DOHH2 (cell line): ENCODE results near the gene PACSIN1.

Source experiments
- H3F3A ChIP-seq: fragments of 200-600 bp; sonication (generic), shearing (Covaris generic); 2 replicates; pipeline ENCODE4 v1.6.0; 2016; ENCODE audit warnings: antibody characterized with exemption, mild to moderate bottlenecking; ENCODE audit not compliant: control insufficient read depth, insufficient read depth
- H3K27ac ChIP-seq: fragments of 200-600 bp; sonication (generic); 2 replicates; pipeline ENCODE4 v1.5.1; 2014; ENCODE audit warnings: low read depth, mild to moderate bottlenecking, low read length, moderate library complexity
- H3K27me3 ChIP-seq: fragments of 200-600 bp; sonication (generic); 2 replicates; pipeline ENCODE4 v1.6.1; 2014; ENCODE audit warnings: mild to moderate bottlenecking, low read length, mixed read lengths; ENCODE audit not compliant: control insufficient read depth
- H3K36me3 ChIP-seq: fragments of 200-600 bp; sonication (generic); 2 replicates; pipeline ENCODE4 v1.6.1; 2014; ENCODE audit warnings: mild to moderate bottlenecking, low read length, moderate library complexity, mixed read lengths; ENCODE audit not compliant: control insufficient read depth
- H3K4me1 ChIP-seq: fragments of 200-600 bp; sonication (generic); 2 replicates; pipeline ENCODE4 v1.6.1; 2014; ENCODE audit warnings: mild to moderate bottlenecking, low read length, mixed read lengths; ENCODE audit not compliant: control insufficient read depth
- H3K4me2 ChIP-seq: fragments of 200-600 bp; sonication (generic); 2 replicates; pipeline ENCODE4 v1.6.0; 2014; ENCODE audit warnings: mild to moderate bottlenecking, low read length, moderate library complexity
- H3K4me3 ChIP-seq: fragments of 200-600 bp; sonication (generic); 2 replicates; pipeline ENCODE4 v1.5.1; 2014; ENCODE audit warnings: mild to moderate bottlenecking, low read length, mixed read lengths
- H3K79me2 ChIP-seq: fragments of 200-600 bp; sonication (generic); 2 replicates; pipeline ENCODE4 v1.6.1; 2014; ENCODE audit warnings: mild to moderate bottlenecking, low read length, mixed read lengths; ENCODE audit not compliant: control insufficient read depth
- H3K9me2 ChIP-seq: fragments of 200-600 bp; sonication (generic); replicated peaks from 2 replicates; pipeline ENCODE4 v1.6.1; 2014; ENCODE audit warnings: mild to moderate bottlenecking, low read length, mixed read lengths; ENCODE audit not compliant: control insufficient read depth
- H3K9me3 ChIP-seq: fragments of 200-600 bp; sonication (generic); 2 replicates; pipeline ENCODE4 v1.6.1; 2014; ENCODE audit warnings: antibody characterized with exemption, low read length, mixed read lengths; ENCODE audit not compliant: control insufficient read depth, insufficient read depth
- H4K20me1 ChIP-seq: fragments of 200-600 bp; sonication (generic); 2 replicates; pipeline ENCODE4 v1.6.0; 2014; ENCODE audit warnings: low read depth, mild to moderate bottlenecking, antibody characterized with exemption, low read length, moderate library complexity; ENCODE audit not compliant: control insufficient read depth, insufficient read depth
- EZH2phosphoT487 ChIP-seq: fragments of 200-600 bp; sonication (generic); IDR thresholded peaks from 2 replicates; pipeline ENCODE4 v1.6.1; 2017; ENCODE audit warnings: borderline replicate concordance, mild to moderate bottlenecking, antibody characterized with exemption, low read length, moderate library complexity, mixed read lengths
- TF ChIP-seq, protein P1 (sequence below): fragments of 200-600 bp; sonication (generic); IDR thresholded peaks from one replicate; pipeline ENCODE4 v1.5.1; 2014; ENCODE audit warnings: antibody characterized with exemption, mild to moderate bottlenecking, low read depth, low read length; ENCODE audit not compliant: poor library complexity, severe bottlenecking

Gene PACSIN1

DNA sequence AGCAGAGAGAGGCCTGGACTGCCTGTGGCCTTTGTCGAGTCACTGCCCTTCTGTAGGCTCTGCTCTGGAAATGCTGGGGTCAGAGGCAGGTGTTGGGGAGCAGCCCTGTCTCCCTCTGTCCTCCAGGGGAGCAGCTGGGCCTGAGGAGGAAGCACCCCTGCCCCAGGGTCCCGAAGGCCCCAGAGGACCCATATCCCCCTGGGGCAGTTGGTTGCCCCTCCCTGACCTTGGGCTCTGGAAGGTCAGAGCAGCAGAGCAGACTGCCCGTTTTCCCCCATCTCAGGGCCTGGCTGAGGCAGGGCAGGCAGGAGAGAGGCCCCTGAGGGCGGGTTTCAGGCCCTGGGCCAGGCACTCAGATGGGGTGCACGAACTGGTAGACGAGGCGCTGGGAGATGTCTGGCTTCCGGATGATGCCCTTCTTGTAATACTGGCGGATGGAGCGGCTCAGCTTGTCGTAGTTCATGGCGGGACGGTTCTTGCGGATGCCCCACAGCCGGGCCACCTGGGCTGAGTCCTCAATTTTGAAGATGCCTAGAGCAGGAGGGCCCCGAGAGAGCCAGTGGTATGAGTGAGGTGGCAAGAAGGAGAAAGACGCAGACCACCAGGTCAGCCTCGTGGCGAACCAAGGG lies 72.2 kb downstream of the PACSIN1 start:
- no peak overlapping the region for H3K4me3 ChIP-seq
- no peak overlapping the region for H3K4me2 ChIP-seq
- no peaks in the 10 kb centered on the region for H3K9me2 ChIP-seq
- no peaks in the 10 kb centered on the region for H3K27me3 ChIP-seq
- no peaks in the 10 kb centered on the region for H3K36me3 ChIP-seq
- H3K9me3 ChIP-seq, result no peaks in the 10 kb centered on the region
- H4K20me1 ChIP-seq, result no peaks in the 10 kb centered on the region
- no peaks in the 10 kb centered on the region for H3K4me1 ChIP-seq
- no peak for TF ChIP-seq EZH2phosphoT487
- TF ChIP-seq, protein P1, sequence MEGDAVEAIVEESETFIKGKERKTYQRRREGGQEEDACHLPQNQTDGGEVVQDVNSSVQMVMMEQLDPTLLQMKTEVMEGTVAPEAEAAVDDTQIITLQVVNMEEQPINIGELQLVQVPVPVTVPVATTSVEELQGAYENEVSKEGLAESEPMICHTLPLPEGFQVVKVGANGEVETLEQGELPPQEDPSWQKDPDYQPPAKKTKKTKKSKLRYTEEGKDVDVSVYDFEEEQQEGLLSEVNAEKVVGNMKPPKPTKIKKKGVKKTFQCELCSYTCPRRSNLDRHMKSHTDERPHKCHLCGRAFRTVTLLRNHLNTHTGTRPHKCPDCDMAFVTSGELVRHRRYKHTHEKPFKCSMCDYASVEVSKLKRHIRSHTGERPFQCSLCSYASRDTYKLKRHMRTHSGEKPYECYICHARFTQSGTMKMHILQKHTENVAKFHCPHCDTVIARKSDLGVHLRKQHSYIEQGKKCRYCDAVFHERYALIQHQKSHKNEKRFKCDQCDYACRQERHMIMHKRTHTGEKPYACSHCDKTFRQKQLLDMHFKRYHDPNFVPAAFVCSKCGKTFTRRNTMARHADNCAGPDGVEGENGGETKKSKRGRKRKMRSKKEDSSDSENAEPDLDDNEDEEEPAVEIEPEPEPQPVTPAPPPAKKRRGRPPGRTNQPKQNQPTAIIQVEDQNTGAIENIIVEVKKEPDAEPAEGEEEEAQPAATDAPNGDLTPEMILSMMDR, result no peak
- H3F3A ChIP-seq, result no peaks in the 10 kb centered on the region
- H3K79me2 ChIP-seq, result no peaks in the 10 kb centered on the region
- no peak overlapping the region for H3K27ac ChIP-seq

DNA sequence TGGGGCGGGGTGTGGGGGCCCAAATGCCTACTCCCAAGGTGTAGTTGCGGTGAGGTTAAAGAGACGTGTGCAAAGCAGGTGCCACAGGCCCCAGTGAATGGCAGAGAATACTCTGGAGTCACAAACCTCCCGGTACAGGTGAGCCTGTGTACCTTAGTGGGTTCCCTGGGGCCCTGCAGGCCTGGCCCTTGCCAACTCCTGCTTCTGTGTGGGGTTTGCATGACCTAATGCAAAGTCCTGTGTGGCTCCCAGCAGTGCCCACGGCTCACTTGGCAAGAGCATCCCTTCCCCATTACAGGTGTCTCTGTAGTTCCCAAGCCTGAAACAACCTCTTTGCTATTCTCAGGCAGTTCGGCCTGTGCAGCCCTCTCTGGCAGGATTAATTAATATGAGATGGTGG lies 72.7 kb downstream of the PACSIN1 start:
- Histone ChIP-seq H3F3A (no peaks in the 10 kb centered on the region), H3K4me1 (no peaks in the 10 kb centered on the region), H3K9me2 (no peaks in the 10 kb centered on the region), H3K27me3 (no peaks in the 10 kb centered on the region), H3K9me3 (no peaks in the 10 kb centered on the region), H3K4me3 (no peak overlapping the region), H3K36me3 (no peaks in the 10 kb centered on the region), H3K79me2 (no peaks in the 10 kb centered on the region), H3K27ac (no peak overlapping the region), H3K4me2 (no peak overlapping the region), H4K20me1 (no peaks in the 10 kb centered on the region)
- no peak for TF ChIP-seq EZH2phosphoT487
- TF ChIP-seq, protein P1, result no peak

DNA sequence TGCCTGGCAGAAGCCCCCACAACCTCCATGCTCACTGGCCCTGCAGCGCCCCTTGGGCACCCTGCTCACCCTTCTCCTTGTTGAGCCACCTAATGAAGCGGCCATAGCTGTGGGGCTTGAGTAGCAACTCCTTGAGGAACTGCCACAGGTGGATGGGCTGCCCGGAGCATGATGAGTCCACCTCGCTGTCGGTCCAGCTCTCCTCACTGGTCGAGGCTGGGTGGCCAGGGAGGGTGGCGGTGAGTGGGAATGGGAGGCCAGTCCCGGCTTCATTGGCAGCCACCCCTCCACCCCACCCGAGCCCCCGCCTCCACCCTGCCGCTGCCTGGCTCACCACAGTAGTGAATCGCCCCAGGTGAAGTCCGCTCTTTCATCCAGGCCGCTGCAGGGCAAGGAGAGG lies 73.3 kb downstream of the PACSIN1 start:
- Histone ChIP-seq H3F3A (no peaks in the 10 kb centered on the region), H3K9me3 (no peaks in the 10 kb centered on the region), H3K4me3 (no peak overlapping the region), H3K4me1 (no peaks in the 10 kb centered on the region), H3K4me2 (no peak overlapping the region), H3K27me3 (no peaks in the 10 kb centered on the region), H3K36me3 (no peaks in the 10 kb centered on the region), H3K79me2 (no peaks in the 10 kb centered on the region), H3K27ac (no peak overlapping the region), H4K20me1 (no peaks in the 10 kb centered on the region), H3K9me2 (no peaks in the 10 kb centered on the region)
- TF ChIP-seq EZH2phosphoT487, result no peak
- TF ChIP-seq, protein P1, result no peak
